Fibroblast of lung (primary cell): ENCODE data around the gene ATP10A. TPM values are rescaled to one million over a fixed set of nuclear protein-coding genes. Genes with fewer than 3 reads are reported as not detected.

ENCODE experiments used
- DNase-seq, 2 donors: peaks; one replicate each; pipeline versions ENCODE4 v3.0.0 to v3.0.0-alpha.2; 2010; ENCODE audit warnings: low read depth in 2 of 2
- H2AFZ ChIP-seq: 2 replicates; pipeline ENCODE4 v1.5.1; 2012; ENCODE audit warnings: low read length, control low read depth, inconsistent platforms
- H3K27ac ChIP-seq: 2 replicates; pipeline ENCODE4 v1.5.1; 2011; ENCODE audit warnings: low read length, control low read depth; ENCODE audit not compliant: insufficient read depth
- H3K27me3 ChIP-seq: 2 replicates; pipeline ENCODE4 v1.5.1; 2011; ENCODE audit warnings: mild to moderate bottlenecking, low read length; ENCODE audit not compliant: control insufficient read depth, insufficient read depth
- H3K36me3 ChIP-seq: 2 replicates; pipeline ENCODE4 v1.5.1; 2011; ENCODE audit warnings: low read length; ENCODE audit not compliant: control insufficient read depth, insufficient read depth
- H3K4me1 ChIP-seq: 2 replicates; pipeline ENCODE4 v1.5.1; 2011; ENCODE audit warnings: low read length; ENCODE audit not compliant: control insufficient read depth, insufficient read depth; ENCODE audit errors: extremely low read depth
- H3K4me2 ChIP-seq: 2 replicates; pipeline ENCODE4 v1.5.1; 2011; ENCODE audit warnings: low read length, control low read depth; ENCODE audit not compliant: insufficient read depth; ENCODE audit errors: extremely low read depth
- H3K4me3 ChIP-seq, 4 experiments: fragments of 200-600 bp in 1 of 4; sonication (generic) in 1 of 4; replicated peaks in 1 of 4; 2 replicates each; pipeline ENCODE4 v1.5.1; 2011 to 2016; ENCODE audit warnings: low read length in 4 of 4, low read depth in 3 of 4, mild to moderate bottlenecking in 3 of 4, control low read depth in 2 of 4, inconsistent platforms in 1 of 4, mixed read lengths in 1 of 4; ENCODE audit not compliant: insufficient read depth in 1 of 4; ENCODE audit errors: control extremely low read depth in 1 of 4
- H3K79me2 ChIP-seq: 2 replicates; pipeline ENCODE4 v1.5.1; 2012; ENCODE audit warnings: mild to moderate bottlenecking, low read length, inconsistent platforms; ENCODE audit not compliant: control insufficient read depth, insufficient read depth
- H3K9ac ChIP-seq: 2 replicates; pipeline ENCODE4 v1.5.1; 2011; ENCODE audit warnings: mild to moderate bottlenecking, low read length, control low read depth; ENCODE audit not compliant: insufficient read depth
- H3K9me3 ChIP-seq: 2 replicates; pipeline ENCODE4 v1.5.1; 2012; ENCODE audit warnings: low read depth, low read length; ENCODE audit not compliant: control insufficient read depth, insufficient read depth
- H4K20me1 ChIP-seq: 2 replicates; pipeline ENCODE4 v1.5.1; 2011; ENCODE audit warnings: low read length; ENCODE audit not compliant: control insufficient read depth, insufficient read depth; ENCODE audit errors: extremely low read depth
- CTCF ChIP-seq, 2 donors: IDR thresholded peaks in 1 of 2; conservative IDR thresholded peaks in 1 of 2; 1 replicate in 1 of 2; 2 replicates in 1 of 2; pipeline ENCODE4 v1.5.1; 2011 to 2012; ENCODE audit warnings: low read length in 2 of 2, control low read depth in 1 of 2, inconsistent platforms in 1 of 2, low read depth in 1 of 2, mild to moderate bottlenecking in 1 of 2
- EZH2 ChIP-seq: IDR thresholded peaks from 2 replicates; pipeline ENCODE4 v1.5.1; 2012; ENCODE audit warnings: low read length, control low read depth, mild to moderate bottlenecking; ENCODE audit errors: missing control alignments
- polyA plus RNA-seq, 2 donors: library from polyadenylated mRNA; depleted of rRNA in 1 of 2; stranded (reverse) in 1 of 2; unstranded in 1 of 2; fragments of >200 nt; gene quantifications; 2 replicates each; pipeline ENCODE4 v1.2.1, GENCODE V29; 2011 to 2012; ENCODE audit warnings: missing spikeins in 1 of 2
- total RNA-seq: library from RNA; depleted of rRNA; stranded (reverse); fragments of >200 nt; gene quantifications from 2 replicates; pipeline ENCODE4 v1.2.1, GENCODE V29; 2014

ATP10A gene
- total and polyA plus RNA-seq, 2 donors (not counting 1 experiment from before 2014, with no cell fraction given) = 12.7 to 13.8 TPM

GRCh38 chr15:25770618-25771337 is 92.3 kb downstream of the ATP10A start:
- no peaks in the 10 kb centered on the region for H3K79me2 ChIP-seq
- no peaks in the 10 kb centered on the region for H3K9me3 ChIP-seq

DNA sequence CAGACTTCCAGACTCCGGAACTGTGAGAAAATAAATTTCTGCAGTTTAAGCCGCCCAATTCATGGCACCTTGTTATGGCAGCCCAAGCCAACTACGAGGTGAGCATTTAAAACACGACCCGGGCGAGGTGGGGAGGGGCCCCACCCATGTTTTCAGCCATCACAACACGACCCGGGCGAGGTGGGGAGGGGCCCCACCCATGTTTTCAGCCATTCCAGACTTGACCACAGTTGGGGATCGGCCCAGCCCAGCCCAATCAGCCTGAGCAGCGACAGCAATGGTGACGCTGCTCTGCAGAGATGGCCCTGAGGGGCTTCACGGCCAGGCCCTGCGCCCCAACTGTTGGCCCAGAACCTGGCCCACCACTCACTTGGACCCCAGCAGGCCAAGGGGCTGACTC is 93.1 kb downstream of the ATP10A start:
- Histone ChIP-seq H3K27ac (no peak overlapping the region), H3K9ac (no peak overlapping the region), H2AFZ (no peak overlapping the region), H3K36me3 (no peaks in the 10 kb centered on the region), H4K20me1 (no peaks in the 10 kb centered on the region), H3K4me1 (peaks cover 3% of the 10 kb centered on the region), H3K27me3 (no peaks in the 10 kb centered on the region), H3K9me3 (no peaks in the 10 kb centered on the region), H3K4me3 (no peak overlapping the region), H3K4me2 (no peak overlapping the region), H3K79me2 (no peaks in the 10 kb centered on the region)
- TF ChIP-seq CTCF (conservative IDR thresholded peaks at IDR 0.05 in 1 of 2, IDR thresholded peaks at IDR 0.05 in 1 of 2; ENCODE audit: low read depth in 1 of 2, low read length in 2 of 2) = no peak
- TF ChIP-seq EZH2 = no peak
- DNase-seq = no peak

More at GRCh38 chr15:25770618-25771337, 92.3 kb downstream of the ATP10A start:
- Histone ChIP-seq H3K4me1 (peaks cover 8% of the 10 kb centered on the region), H3K9ac (no peak overlapping the region), H3K4me2 (no peak overlapping the region), H3K27me3 (no peaks in the 10 kb centered on the region), H2AFZ (no peak overlapping the region), H3K36me3 (no peaks in the 10 kb centered on the region), H4K20me1 (no peaks in the 10 kb centered on the region), H3K27ac (no peak overlapping the region), H3K4me3 (no peak overlapping the region)
- TF ChIP-seq CTCF (conservative IDR thresholded peaks at IDR 0.05 in 1 of 2, IDR thresholded peaks at IDR 0.05 in 1 of 2; ENCODE audit: low read depth in 1 of 2, low read length in 2 of 2) (no peak), EZH2 (no peak)
- no peak for DNase-seq

DNA sequence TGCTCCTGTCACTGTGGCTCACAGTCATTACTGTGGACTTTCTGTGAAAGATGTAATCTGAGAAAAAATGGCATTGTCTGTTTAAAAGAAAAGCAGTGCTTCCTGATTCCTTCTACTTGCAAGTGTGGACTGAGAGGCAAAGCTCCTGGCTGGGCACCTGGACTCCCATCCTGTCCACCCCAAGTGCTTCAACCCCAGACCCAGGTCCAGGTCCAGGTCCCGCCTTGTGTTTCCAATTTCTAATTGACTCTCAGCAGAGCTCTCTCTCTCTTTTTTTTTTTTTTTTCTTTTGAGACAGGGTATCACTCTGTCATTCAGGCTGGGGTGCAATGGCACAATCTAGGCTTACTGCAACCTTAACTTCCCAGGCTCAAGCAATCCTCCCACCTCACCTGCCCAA is 94.9 kb downstream of the ATP10A start:
- Histone ChIP-seq H3K27me3 (no peaks in the 10 kb centered on the region), H3K9me3 (no peaks in the 10 kb centered on the region), H3K79me2 (no peaks in the 10 kb centered on the region), H3K4me1 (no peaks in the 10 kb centered on the region), H3K4me3 (no peak overlapping the region), H3K36me3 (peaks cover 1% of the 10 kb centered on the region), H3K27ac (no peak overlapping the region), H2AFZ (no peak overlapping the region), H3K9ac (no peak overlapping the region), H3K4me2 (no peak overlapping the region), H4K20me1 (no peaks in the 10 kb centered on the region)
- TF ChIP-seq CTCF (conservative IDR thresholded peaks at IDR 0.05 in 1 of 2, IDR thresholded peaks at IDR 0.05 in 1 of 2; ENCODE audit: low read depth in 1 of 2, low read length in 2 of 2) (no peak), EZH2 (no peak)
- DNase-seq = no peak
